WTC11 (cell line): ENCODE data around the gene TLE2.

Experiments used
- ATF3 ChIP-seq: sonication (generic); formaldehyde crosslinking; conservative IDR thresholded peaks from 2 replicates; pipeline ENCODE4 v1.8.1; 2022; ENCODE audit warnings: mild to moderate bottlenecking, missing genetic modification reagents
- CREM ChIP-seq: sonication (generic); formaldehyde crosslinking; IDR thresholded peaks from 2 replicates; pipeline ENCODE4 v1.8.1; 2022; ENCODE audit warnings: mild to moderate bottlenecking, missing genetic modification reagents, moderate library complexity
- CTCF ChIP-seq: fragments of 200-600 bp; IDR thresholded peaks from 2 replicates; pipeline ENCODE4 v1.8.0; 2022; ENCODE audit warnings: antibody characterized with exemption
- E2F5 ChIP-seq: sonication (generic); formaldehyde crosslinking; IDR thresholded peaks from 2 replicates; pipeline ENCODE4 v1.8.1; 2022; ENCODE audit warnings: mild to moderate bottlenecking, moderate library complexity, missing genetic modification reagents
- ETV6 ChIP-seq: sonication (generic); formaldehyde crosslinking; IDR thresholded peaks from 2 replicates; pipeline ENCODE4 v1.8.1; 2022; ENCODE audit warnings: mild to moderate bottlenecking, missing genetic modification reagents
- MAX ChIP-seq: sonication (generic); formaldehyde crosslinking; IDR thresholded peaks from 2 replicates; pipeline ENCODE4 v1.8.0; 2022; ENCODE audit warnings: mild to moderate bottlenecking, missing genetic modification reagents
- MLX ChIP-seq: sonication (generic); formaldehyde crosslinking; IDR thresholded peaks from 2 replicates; pipeline ENCODE4 v1.8.1; 2023; ENCODE audit warnings: mild to moderate bottlenecking, missing genetic modification reagents, moderate library complexity
- NR1H2 ChIP-seq: sonication (generic); formaldehyde crosslinking; IDR thresholded peaks from 2 replicates; pipeline ENCODE4 v1.9.0; 2021; ENCODE audit warnings: mild to moderate bottlenecking, moderate library complexity, missing genetic modification reagents
- NR2C2 ChIP-seq: sonication (generic); formaldehyde crosslinking; IDR thresholded peaks from 2 replicates; pipeline ENCODE4 v1.8.0; 2022; ENCODE audit warnings: mild to moderate bottlenecking, missing genetic modification reagents
- PRDM15 ChIP-seq: sonication (generic); formaldehyde crosslinking; IDR thresholded peaks from 2 replicates; pipeline ENCODE4 v1.8.0; 2022; ENCODE audit warnings: missing genetic modification reagents
- ZBTB21 ChIP-seq: sonication (generic); formaldehyde crosslinking; IDR thresholded peaks from 2 replicates; pipeline ENCODE4 v1.8.1; 2023; ENCODE audit warnings: mild to moderate bottlenecking, missing genetic modification reagents, borderline replicate concordance
- ZNF263 ChIP-seq: sonication (generic); formaldehyde crosslinking; IDR thresholded peaks from 2 replicates; pipeline ENCODE4 v1.8.1; 2022; ENCODE audit warnings: low read depth, mild to moderate bottlenecking, moderate library complexity, missing genetic modification reagents

- TF ChIP-seq CTCF (no peak), NR2C2 (CRISPR knock-in tag) (no peak), ATF3 (CRISPR knock-in tag) (no peak), PRDM15 (CRISPR knock-in tag) (no peak), CREM (CRISPR knock-in tag) (no peak), MAX (CRISPR knock-in tag) (no peak), NR1H2 (CRISPR knock-in tag) (no peak), E2F5 (no peak), ZNF263 (no peak), ZBTB21 (CRISPR knock-in tag) (no peak), MLX (no peak), ETV6 (no peak)
Observed at GRCh38 chr19:3008994-3009393, 20.1 kb downstream of the TLE2 start.
